Thyroid gland (tissue), 4 donors: ENCODE results near the gene CLDN24. TPM values are rescaled to one million over a fixed set of nuclear protein-coding genes. Genes with fewer than 3 reads are reported as not detected.

ENCODE experiments used
- DNase-seq, 2 donors: peaks; one replicate each; pipeline ENCODE4 v3.0.0-alpha.2; 2019
- H3K27ac ChIP-seq, 3 donors: fragments of 200-600 bp; sonication (generic); 1 replicate in 2 of 3; 2 replicates in 1 of 3; pipeline ENCODE4 v1.5.1; 2016 to 2019; ENCODE audit warnings: mild to moderate bottlenecking in 1 of 3, moderate library complexity in 1 of 3
- H3K27me3 ChIP-seq: fragments of 200-600 bp; sonication (generic); one replicate; pipeline ENCODE4 v1.5.1; 2019
- H3K36me3 ChIP-seq, 2 donors: fragments of 200-600 bp; sonication (generic); one replicate each; pipeline ENCODE4 v1.5.1; 2016 to 2019
- H3K4me1 ChIP-seq, 2 donors: fragments of 200-600 bp; sonication (generic); one replicate each; pipeline ENCODE4 v1.5.1; 2017 to 2019
- H3K4me3 ChIP-seq, 3 donors: fragments of 200-600 bp; sonication (generic); replicated peaks in 1 of 3; 1 replicate in 2 of 3; 2 replicates in 1 of 3; pipeline ENCODE4 v1.5.1; 2016; ENCODE audit warnings: mild to moderate bottlenecking in 1 of 3
- H3K9me3 ChIP-seq: fragments of 200-600 bp; sonication (generic); one replicate; pipeline ENCODE4 v1.5.1; 2017
- CTCF ChIP-seq, 6 experiments: fragments of 200-600 bp in 3 of 6; fragments of 450-650 bp in 3 of 6; sonication (generic) in 3 of 6; IDR thresholded peaks; one replicate each; pipeline ENCODE4 v1.5.1; 2016 to 2019; ENCODE audit warnings: antibody characterized with exemption in 6 of 6, mild to moderate bottlenecking in 2 of 6, inconsistent platforms in 1 of 6, moderate library complexity in 1 of 6
- POLR2A ChIP-seq, 2 donors: fragments of 450-650 bp; IDR thresholded peaks; one replicate each; pipeline ENCODE4 v1.6.1; 2017; ENCODE audit warnings: antibody characterized with exemption in 2 of 2, mild to moderate bottlenecking in 2 of 2, moderate library complexity in 1 of 2
- WGBS, 2 donors: methylation state at CpG; one replicate each; pipeline ENCODE4 v1.1.5; 2017; 5-methylcytosine and 5-hydroxymethylcytosine counted together
- intact Hi-C: fragments of 100-400 bp; cut with DNase I; formaldehyde crosslinking; loops from one replicate; pipeline ENCODE4 v1.15.1; 2023
- total RNA-seq, 4 donors: library from RNA; depleted of rRNA; stranded (reverse); fragments of >200 nt; gene quantifications; one replicate each; pipeline ENCODE4 v1.2.3, GENCODE V29; 2016

Gene CLDN24
- total RNA-seq, 4 donors from 2014 or later = not detected

- Histone ChIP-seq H3K27me3 (no peaks in the 10 kb centered on the region), H3K4me3 (no peak overlapping the region), H3K36me3 (no peaks in the 10 kb centered on the region), H3K4me1 (no peaks in the 10 kb centered on the region), H3K27ac (no peak overlapping the region), H3K9me3 (no peaks in the 10 kb centered on the region)
- TF ChIP-seq POLR2A (IDR thresholded peaks at IDR 0.05) = no peak
- no peak for TF ChIP-seq CTCF (IDR thresholded peaks at IDR 0.05)
- DNase-seq = no peak
- intact Hi-C loops = no loop called here
- WGBS, 2 donors = 80 to 85% methylated on average over 19 to 20 of the region's 20 CpGs
Observed at GRCh38 chr4:183356931-183357675, 34.9 kb upstream of the CLDN24 start.

GRCh38 chr4:183356173-183356830 lies 34.1 kb upstream of the CLDN24 start:
- WGBS, 2 donors = 89 to 92% methylated on average over 20 of the region's 20 CpGs
- DNase-seq = no peak

GRCh38 chr4:183355405-183355804 lies 33.2 kb upstream of the CLDN24 start:
- H3K4me3 ChIP-seq = no peak overlapping the region
- H3K36me3 ChIP-seq = no peaks in the 10 kb centered on the region
- no peak for DNase-seq
- no peak overlapping the region for H3K27ac ChIP-seq
- H3K4me1 ChIP-seq = no peaks in the 10 kb centered on the region
- TF ChIP-seq POLR2A (IDR thresholded peaks at IDR 0.05) = no peak
- TF ChIP-seq CTCF (IDR thresholded peaks at IDR 0.05) = no peak
- WGBS, 2 donors = 63 to 68% methylated on average over 4 of the region's 4 CpGs
- no peaks in the 10 kb centered on the region for H3K9me3 ChIP-seq
- H3K27me3 ChIP-seq = no peaks in the 10 kb centered on the region
- intact Hi-C loops = no loop called here

More at GRCh38 chr4:183356173-183356830, 34.1 kb upstream of the CLDN24 start:
- Histone ChIP-seq H3K4me1 (no peaks in the 10 kb centered on the region), H3K27ac (no peak overlapping the region), H3K27me3 (no peaks in the 10 kb centered on the region), H3K9me3 (no peaks in the 10 kb centered on the region), H3K4me3 (no peak overlapping the region), H3K36me3 (no peaks in the 10 kb centered on the region)
- TF ChIP-seq CTCF (IDR thresholded peaks at IDR 0.05) (no peak), POLR2A (IDR thresholded peaks at IDR 0.05) (no peak)
- intact Hi-C loops = no loop called here

GRCh38 chr4:183354219-183354618 lies 32.0 kb upstream of the CLDN24 start:
- whole genome bisulfite sequencing, 2 donors = 69 to 75% methylated on average over 9 of the region's 9 CpGs
- no peaks in the 10 kb centered on the region for H3K9me3 ChIP-seq
- TF ChIP-seq POLR2A (IDR thresholded peaks at IDR 0.05) (no peak), CTCF (IDR thresholded peaks at IDR 0.05) (no peak)
- no peaks in the 10 kb centered on the region for H3K4me1 ChIP-seq
- DNase-seq = no peak
- no peaks in the 10 kb centered on the region for H3K36me3 ChIP-seq
- no peak overlapping the region for H3K4me3 ChIP-seq
- no peak overlapping the region for H3K27ac ChIP-seq
- intact Hi-C loops = no loop called here
- no peaks in the 10 kb centered on the region for H3K27me3 ChIP-seq

GRCh38 chr4:183353557-183353956 lies 31.3 kb upstream of the CLDN24 start:
- Histone ChIP-seq H3K27ac (no peak overlapping the region), H3K4me3 (no peak overlapping the region), H3K9me3 (no peaks in the 10 kb centered on the region), H3K4me1 (no peaks in the 10 kb centered on the region), H3K36me3 (no peaks in the 10 kb centered on the region), H3K27me3 (no peaks in the 10 kb centered on the region)
- TF ChIP-seq POLR2A (IDR thresholded peaks at IDR 0.05) = no peak
- no peak for TF ChIP-seq CTCF (IDR thresholded peaks at IDR 0.05)
- intact Hi-C loops = no loop called here
- 91 to 94% methylated on average over 8 of the region's 8 CpGs for WGBS, 2 donors
- DNase-seq = no peak
